ENCODE measurements around the gene GLRX.

The GLRX gene

DNA sequence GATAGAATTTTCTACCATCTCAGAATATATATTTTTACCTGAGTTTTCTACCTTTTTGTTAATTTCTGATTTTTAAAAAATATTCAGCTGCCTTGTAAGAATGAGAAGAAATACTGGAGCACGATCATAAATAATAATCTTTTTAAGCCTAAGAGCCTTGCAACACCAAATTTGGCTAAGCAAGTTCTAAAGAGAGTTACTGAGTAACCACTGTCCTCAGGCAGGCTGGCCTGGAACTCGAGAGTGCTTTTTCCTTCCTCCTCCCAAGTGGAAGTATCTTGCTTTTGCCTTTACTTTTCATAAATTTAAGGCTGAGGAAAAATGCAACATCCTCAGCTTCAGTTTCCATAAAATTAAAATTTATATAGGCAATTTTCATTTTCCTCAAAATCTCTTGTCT lies 21.0 kb downstream of the GLRX start:
- in situ Hi-C loops (cut with MboI; ENCODE audit: low sequenced_read_pairs, unreplicated experiment) = no loop called here
- no peak for TF ChIP-seq CTCF (IDR thresholded peaks at IDR 0.05; ENCODE audit: borderline replicate concordance, control extremely low read depth, extremely low read depth, insufficient read depth, missing control alignments)
- no peak for DNase-seq (ENCODE audit: low spot score)

- in situ Hi-C loops (cut with MboI; ENCODE audit: low sequenced_read_pairs, unreplicated experiment) = no loop called here
- TF ChIP-seq CTCF (IDR thresholded peaks at IDR 0.05; ENCODE audit: borderline replicate concordance, control extremely low read depth, extremely low read depth, insufficient read depth, missing control alignments) = no peak
- no peak for DNase-seq (ENCODE audit: low spot score)
Observed at GRCh38 chr5:95800553-95800952, 22.0 kb downstream of the GLRX start.

DNA sequence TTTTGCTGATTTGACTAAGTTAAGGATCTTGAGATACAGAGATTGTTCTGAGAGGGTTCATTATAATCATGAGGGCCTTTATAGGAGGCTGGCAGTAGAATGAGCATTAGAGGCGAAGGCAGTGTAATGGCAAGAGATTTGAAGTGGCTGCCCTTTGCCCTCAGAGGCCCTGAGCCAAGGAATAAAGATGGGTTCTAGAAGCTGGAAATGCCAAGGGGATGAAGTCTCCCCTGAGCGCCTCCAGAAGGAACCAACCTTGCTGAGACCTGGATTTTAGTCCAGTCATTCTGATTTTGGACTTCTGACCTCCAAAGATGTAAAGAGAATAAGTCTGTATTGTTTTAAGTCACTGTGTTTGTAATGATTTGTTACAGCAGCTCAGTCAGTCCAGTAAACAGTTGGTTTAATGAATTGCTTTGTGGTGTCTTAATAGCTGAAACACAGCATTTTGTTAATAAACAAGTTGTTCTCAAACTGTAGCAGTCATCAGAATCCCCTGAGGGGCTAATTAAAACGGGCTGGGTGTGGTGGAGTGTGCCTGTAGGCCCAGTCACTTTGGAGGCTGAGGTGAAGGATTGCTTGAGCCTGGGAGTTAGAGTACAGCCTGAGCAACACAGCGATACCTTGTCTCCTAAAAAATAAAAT lies 23.2 kb downstream of the GLRX start:
- TF ChIP-seq CTCF (IDR thresholded peaks at IDR 0.05; ENCODE audit: borderline replicate concordance, control extremely low read depth, extremely low read depth, insufficient read depth, missing control alignments) = no peak
- DNase-seq (ENCODE audit: low spot score) = no peak
- in situ Hi-C loops (cut with MboI; ENCODE audit: low sequenced_read_pairs, unreplicated experiment) = no loop called here

DNA sequence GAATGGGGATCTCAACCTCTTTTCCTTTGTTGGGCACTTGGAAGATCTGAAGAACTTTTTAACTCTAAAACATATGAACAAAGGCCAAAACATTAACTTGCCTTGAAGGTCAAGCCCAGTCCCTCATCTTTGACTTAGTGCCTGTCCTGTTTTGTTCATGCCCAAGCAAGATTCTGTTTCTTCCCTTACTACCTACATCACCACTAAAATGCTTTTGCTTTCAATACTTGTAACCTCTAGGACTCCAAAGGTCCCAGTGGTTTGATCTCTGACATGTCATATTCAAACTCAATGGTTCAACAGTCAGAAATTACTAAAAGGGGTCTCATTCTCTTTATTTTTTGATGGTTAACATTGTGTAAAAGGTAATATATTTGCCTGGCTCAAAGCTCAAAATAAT lies 24.0 kb downstream of the GLRX start:
- DNase-seq (ENCODE audit: low spot score) = no peak
- in situ Hi-C loops (cut with MboI; ENCODE audit: low sequenced_read_pairs, unreplicated experiment) = no loop called here
- no peak for TF ChIP-seq CTCF (IDR thresholded peaks at IDR 0.05; ENCODE audit: borderline replicate concordance, control extremely low read depth, extremely low read depth, insufficient read depth, missing control alignments)

DNA sequence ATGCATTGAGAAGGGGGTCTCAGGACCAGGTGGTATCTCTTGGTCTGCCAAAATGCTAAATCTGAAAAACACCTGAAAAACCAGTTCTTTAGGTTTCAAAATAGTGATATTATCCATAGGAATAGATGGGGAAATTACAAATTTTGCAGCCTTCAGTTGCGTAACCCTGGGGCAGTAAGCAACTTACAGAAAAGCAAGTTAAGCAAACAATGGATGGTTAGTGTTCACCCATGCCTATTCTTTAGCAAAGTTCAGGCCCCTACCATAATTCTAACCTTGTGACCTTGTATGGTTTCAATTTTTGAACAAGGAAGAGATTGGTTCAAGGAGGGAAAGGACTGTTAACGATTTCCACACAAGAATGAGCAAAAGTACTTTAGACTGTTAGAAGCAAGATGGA lies 24.5 kb downstream of the GLRX start:
- in situ Hi-C loops (cut with MboI; ENCODE audit: low sequenced_read_pairs, unreplicated experiment) = no loop called here
- TF ChIP-seq CTCF (IDR thresholded peaks at IDR 0.05; ENCODE audit: borderline replicate concordance, control extremely low read depth, extremely low read depth, insufficient read depth, missing control alignments) = no peak
- DNase-seq (ENCODE audit: low spot score) = no peak

- TF ChIP-seq CTCF (IDR thresholded peaks at IDR 0.05; ENCODE audit: borderline replicate concordance, control extremely low read depth, extremely low read depth, insufficient read depth, missing control alignments) = no peak
- no peak for DNase-seq (ENCODE audit: low spot score)
Observed at GRCh38 chr5:95797301-95797700, 25.2 kb downstream of the GLRX start.

More at GRCh38 chr5:95797301-95797700, 25.2 kb downstream of the GLRX start:
- in situ Hi-C loops (cut with MboI; ENCODE audit: low sequenced_read_pairs, unreplicated experiment) = no loop called here

Measured in GM13976 (cell line).